ENCODE results near the gene BAIAP2L1.

BAIAP2L1 gene

DNA sequence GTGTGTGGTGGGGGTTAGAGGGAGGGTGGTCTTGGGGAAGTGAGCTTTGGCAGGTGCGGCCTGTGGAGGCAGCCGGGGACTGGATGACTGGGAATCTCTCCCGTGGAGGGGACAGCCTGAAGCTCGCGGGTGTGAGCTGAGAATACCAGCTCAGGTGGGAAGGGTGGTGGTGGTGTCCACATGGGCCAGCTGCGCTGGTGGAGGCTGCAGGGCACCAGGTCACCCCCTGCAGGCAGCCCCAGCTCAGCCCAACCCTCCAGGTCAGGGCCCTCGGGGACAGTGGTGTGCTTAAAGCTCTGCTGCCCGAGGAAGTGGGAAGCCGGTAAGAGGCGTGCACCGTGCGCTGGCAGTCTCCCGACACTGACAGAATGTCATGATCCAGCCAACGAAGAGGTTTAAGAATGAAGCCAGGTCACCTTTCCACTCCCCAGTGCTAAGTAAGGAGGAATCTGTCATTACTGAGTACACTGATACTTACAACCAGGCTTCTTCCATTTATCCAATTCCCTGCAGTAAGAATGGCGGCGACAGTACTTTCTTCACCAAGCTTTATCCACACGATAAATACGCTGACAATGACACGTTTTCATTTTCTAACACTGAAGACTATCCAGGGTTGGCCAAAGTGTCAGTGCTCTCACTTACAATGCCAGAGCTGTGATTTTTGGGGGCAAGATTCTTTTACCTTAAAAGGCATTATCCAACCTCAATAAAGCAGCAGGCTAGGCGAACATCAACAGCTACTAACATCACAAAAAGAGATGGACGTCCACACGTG, 99.0 kb downstream of the BAIAP2L1 start:
- TF ChIP-seq GATA2 (IDR thresholded peaks at IDR 0.05; ENCODE audit: low read depth, low read length) (no peak), GATA3 (IDR thresholded peaks at IDR 0.05; ENCODE audit: low read depth, low read length) (no peak)

DNA sequence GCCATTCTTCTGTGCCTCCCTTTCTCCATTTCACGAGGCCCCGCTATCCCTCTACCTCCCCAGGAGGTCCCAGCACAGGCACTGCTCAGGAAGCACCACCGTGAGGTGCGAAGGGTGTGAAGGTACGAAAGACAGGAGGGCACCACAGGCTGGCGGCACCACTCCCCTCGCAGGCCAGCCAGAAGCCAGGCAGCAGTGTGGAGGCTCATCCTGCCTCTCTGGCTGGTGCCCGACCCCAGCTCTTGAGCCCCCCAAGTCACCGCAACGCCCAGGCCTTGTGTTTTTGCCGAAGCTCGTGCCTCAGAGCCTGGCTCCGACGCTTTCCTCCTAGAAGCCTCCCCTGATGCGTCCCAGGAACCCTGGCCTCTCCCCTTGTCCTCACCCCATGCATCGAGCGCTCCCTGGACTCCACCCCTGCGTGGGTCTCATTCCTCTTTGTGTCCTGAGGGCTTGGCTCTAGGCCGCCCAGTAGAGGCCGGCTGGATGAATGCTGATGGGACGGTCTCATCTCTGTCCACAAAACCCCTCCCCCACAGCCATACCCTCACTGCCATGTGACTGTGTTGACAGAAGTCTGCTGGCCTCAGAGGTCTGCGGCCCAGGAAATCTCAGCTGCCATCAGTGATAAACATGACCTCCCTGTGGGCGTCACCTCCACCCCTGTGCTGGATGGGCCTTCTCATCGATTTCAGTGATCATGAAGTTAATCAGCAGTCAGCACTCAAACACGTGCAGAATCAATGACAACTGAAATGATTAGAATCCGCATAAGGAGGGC, 100.1 kb downstream of the BAIAP2L1 start:
- no peak for TF ChIP-seq GATA2 (IDR thresholded peaks at IDR 0.05; ENCODE audit: low read depth, low read length)
- TF ChIP-seq GATA3 (IDR thresholded peaks at IDR 0.05; ENCODE audit: low read depth, low read length): no peak

DNA sequence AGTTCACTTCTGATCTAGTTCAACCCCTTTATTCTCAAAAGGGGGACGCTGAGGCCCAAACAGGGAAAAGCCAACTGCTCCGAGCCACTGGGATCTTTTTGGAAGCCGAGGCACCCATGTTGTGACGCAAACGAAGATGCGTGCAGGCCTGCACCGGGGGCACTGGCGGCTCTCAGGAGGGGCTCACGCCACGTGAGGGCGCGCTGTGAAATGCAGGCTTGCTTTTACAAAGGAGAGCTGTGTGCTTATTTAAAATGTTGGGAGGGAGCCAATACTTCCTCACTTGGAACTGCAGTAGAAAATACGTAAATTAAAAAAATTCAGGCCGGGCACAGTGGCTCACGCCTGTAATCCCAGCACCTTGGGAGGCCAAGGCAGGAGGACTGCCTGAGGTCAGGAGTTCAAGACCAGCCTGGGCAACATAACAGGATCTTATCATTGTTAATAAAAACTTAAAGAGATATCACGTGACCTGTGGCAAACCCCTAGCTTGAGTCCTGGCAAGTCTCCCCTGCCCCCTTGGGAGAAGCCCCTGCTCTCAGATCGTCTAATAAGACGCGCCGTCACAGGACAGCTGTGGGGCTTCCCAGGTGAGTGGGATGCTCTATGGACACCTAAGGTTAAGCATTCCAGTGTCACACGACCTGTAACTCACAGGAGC, 103.1 kb downstream of the BAIAP2L1 start:
- TF ChIP-seq GATA2 (IDR thresholded peaks at IDR 0.05; ENCODE audit: low read depth, low read length) (no peak), GATA3 (IDR thresholded peaks at IDR 0.05; ENCODE audit: low read depth, low read length) (no peak)

DNA sequence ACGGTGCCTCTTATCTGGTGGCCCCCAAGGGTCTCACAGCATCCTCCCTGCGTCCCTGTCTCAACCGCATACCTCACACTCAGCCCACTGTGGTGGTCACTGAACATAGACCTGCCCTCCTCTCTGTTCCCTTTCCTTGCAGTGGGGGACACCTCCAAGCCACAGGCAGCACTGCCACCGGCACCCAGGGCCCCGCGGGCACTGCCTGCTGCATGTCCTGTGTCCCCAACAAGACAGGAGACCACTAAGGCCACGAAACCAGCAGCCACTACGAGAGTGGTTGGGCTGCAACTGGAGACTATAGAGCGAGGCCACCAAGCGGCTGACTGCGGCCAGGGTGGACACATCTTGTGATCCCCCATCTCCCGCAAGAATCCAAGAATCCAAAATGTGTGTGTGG, 104.1 kb downstream of the BAIAP2L1 start:
- no peak for TF ChIP-seq GATA2 (IDR thresholded peaks at IDR 0.05; ENCODE audit: low read depth, low read length)
- TF ChIP-seq GATA3 (IDR thresholded peaks at IDR 0.05; ENCODE audit: low read depth, low read length): no peak

DNA sequence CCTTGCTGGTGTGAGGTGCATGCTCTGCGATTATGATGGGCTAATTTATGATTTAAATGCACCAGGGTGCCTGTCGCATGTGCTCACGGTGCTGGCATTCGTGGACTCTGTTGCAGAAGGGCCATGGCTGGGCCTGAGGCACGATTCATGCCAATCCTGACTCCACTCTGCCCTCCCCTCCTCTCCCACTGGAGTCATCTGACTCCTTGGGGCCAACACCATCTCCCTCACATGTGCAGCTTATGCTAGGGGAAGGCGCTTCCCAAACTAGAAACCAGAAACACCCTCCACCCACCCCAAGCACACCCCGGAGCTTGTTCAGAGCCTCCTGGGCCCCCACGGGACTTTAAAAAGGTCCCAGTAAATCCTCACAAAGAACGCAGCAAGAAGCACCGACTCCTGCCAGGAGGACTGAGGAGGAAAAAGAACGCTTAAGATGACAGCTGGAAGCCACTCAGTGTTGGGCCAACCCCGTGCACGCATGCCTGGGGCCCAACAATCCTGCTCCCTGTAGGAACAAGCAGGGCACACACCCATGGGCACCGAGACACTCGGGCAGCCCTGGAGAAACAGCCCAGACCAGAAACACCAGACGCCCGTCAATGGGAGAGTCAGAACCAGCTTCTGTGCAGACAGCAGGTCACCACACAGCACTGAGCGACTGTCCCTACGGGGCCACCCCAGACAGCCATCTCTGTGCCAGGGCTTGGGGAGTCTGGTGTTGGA, 105.3 kb downstream of the BAIAP2L1 start:
- TF ChIP-seq GATA2 (IDR thresholded peaks at IDR 0.05; ENCODE audit: low read depth, low read length): no peak
- no peak for TF ChIP-seq GATA3 (IDR thresholded peaks at IDR 0.05; ENCODE audit: low read depth, low read length)

DNA sequence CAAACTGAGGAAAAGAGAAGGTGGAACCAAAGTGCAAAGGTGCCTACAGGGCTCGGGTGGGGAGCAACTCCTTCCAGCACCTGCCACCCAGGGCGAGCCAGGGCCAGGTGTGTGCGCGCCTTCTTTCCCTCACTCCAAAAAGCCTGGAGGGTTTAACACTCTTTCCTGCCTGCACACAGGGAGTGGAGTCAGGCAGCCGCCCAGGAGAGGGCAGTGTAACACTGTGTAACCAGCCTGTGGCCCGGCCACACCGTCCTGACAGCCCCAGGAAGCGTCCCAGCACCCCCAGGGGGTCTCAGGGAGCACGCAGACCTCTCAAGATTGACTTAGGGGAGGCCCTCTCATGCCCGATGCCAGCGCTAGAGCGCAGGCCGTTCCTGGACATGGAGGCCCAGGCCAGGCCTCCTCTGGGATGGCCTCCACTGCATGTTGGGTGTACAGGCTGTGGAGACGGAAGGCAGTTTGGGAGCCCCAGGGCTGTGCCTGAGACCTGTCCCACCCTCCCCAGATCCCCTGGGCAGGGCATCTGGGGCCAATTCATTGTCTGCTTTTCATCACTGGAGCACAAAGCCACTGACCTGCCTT, 106.0 kb downstream of the BAIAP2L1 start:
- no peak for TF ChIP-seq GATA3 (IDR thresholded peaks at IDR 0.05; ENCODE audit: low read depth, low read length)
- no peak for TF ChIP-seq GATA2 (IDR thresholded peaks at IDR 0.05; ENCODE audit: low read depth, low read length)

DNA sequence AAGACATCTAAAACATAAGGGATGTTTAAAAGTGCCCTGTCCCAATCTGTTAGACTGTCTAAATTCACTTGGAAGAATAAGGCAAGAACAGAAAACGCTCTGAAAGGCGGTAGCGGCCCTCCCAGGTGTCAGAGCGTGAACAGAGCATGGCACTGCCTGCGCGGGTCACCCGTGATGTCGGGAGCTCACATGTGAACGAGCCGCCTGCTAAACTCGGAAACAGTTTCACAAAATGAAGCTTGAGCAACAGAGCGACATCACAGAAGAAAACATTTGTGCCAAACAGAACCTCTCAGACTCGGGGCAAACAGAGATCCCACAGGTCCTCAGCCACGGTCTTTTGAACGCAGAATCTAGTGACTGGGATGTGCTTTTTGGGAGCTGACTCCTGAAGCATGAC, 106.6 kb downstream of the BAIAP2L1 start:
- TF ChIP-seq GATA3 (IDR thresholded peaks at IDR 0.05; ENCODE audit: low read depth, low read length) (no peak), GATA2 (IDR thresholded peaks at IDR 0.05; ENCODE audit: low read depth, low read length) (no peak)

DNA sequence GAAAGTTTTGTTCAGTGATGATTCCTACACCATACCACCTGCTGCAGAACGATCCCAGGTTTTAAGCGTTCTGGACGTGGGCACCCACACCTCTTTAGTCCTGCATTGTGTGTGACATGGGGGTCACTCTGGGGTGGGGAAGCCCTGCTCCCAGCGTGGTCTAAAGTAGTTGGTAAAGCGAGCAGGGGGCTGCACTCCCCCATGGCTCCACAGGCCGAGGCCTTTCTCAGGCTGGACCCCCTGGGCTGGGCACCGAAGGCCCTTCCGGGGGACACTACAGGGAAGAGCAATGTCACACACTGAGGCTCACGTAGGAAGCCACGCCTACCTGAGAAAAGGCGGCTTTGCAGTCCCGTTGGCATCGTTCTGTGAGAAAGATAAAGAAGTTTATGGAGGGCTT, 107.1 kb downstream of the BAIAP2L1 start:
- TF ChIP-seq GATA2 (IDR thresholded peaks at IDR 0.05; ENCODE audit: low read depth, low read length) (no peak), GATA3 (IDR thresholded peaks at IDR 0.05; ENCODE audit: low read depth, low read length) (no peak)

DNA sequence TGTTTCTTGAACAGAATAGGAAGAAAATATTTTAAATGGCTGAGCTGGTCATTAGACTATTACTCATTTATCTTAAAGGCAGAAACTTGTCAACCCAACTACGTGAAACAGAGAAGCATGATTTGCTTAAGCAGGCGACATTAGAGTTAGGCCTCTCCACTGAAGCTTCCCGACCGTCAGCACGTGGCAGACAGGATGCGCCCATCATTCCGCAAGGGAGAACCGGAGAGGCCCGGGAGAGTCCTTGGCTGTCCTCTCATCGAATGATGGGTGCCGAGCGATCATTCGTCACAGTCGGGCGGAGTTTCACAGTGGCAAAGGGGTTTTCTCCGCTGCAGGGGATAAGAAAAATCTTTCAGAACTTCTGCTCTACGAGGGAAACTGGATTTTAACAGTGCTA, 107.6 kb downstream of the BAIAP2L1 start:
- TF ChIP-seq GATA3 (IDR thresholded peaks at IDR 0.05; ENCODE audit: low read depth, low read length): no peak
- no peak for TF ChIP-seq GATA2 (IDR thresholded peaks at IDR 0.05; ENCODE audit: low read depth, low read length)

DNA sequence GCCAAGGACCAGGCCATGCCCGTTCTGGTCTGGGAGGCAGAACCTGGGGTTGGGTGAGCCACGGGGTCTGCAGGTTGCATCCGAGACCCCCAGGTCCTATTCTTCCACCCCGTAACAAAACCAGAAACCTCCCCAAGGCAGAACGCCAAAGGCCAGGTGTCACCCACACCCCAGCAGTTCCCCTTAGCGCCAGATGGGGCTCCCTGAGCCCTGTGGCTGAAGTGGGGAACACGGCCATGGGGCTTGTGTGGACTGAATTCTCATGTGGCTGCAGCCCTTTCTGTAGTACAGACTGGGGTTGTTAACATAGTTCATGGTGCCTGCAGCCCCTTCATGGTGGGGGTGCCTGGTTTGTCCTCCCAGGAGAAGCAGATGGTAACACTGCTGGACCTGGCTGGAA, 109.2 kb downstream of the BAIAP2L1 start:
- TF ChIP-seq GATA2 (IDR thresholded peaks at IDR 0.05; ENCODE audit: low read depth, low read length): no peak
- TF ChIP-seq GATA3 (IDR thresholded peaks at IDR 0.05; ENCODE audit: low read depth, low read length): no peak

DNA sequence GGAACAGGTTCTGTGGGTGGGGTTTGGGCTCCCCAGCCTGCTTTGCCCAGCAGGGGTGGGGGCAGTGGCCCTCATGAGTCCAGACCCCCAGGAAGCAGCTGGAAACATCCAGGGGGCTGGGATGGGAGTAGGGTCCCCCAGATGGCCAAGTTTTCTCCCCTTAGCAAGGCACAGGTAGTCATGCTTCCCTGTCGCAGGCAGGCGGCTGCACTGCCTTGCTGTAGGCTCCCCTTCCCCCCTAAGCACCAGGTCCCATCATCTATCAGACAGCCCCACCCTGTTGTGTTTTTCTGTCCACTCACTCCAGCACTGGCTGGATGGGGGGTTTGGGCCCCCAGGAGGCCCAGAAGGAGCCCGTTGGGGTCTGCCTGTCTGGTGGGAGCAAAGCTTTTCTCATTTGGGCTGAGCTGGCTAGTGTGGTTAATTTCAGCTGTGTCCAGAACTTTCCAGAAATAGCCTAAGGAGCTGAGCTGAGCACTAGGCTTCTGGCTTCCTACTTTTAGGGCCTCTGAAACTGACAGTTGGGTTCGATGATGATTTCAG, 111.5 kb downstream of the BAIAP2L1 start:
- no peak for TF ChIP-seq GATA2 (IDR thresholded peaks at IDR 0.05; ENCODE audit: low read depth, low read length)
- no peak for TF ChIP-seq GATA3 (IDR thresholded peaks at IDR 0.05; ENCODE audit: low read depth, low read length)

DNA sequence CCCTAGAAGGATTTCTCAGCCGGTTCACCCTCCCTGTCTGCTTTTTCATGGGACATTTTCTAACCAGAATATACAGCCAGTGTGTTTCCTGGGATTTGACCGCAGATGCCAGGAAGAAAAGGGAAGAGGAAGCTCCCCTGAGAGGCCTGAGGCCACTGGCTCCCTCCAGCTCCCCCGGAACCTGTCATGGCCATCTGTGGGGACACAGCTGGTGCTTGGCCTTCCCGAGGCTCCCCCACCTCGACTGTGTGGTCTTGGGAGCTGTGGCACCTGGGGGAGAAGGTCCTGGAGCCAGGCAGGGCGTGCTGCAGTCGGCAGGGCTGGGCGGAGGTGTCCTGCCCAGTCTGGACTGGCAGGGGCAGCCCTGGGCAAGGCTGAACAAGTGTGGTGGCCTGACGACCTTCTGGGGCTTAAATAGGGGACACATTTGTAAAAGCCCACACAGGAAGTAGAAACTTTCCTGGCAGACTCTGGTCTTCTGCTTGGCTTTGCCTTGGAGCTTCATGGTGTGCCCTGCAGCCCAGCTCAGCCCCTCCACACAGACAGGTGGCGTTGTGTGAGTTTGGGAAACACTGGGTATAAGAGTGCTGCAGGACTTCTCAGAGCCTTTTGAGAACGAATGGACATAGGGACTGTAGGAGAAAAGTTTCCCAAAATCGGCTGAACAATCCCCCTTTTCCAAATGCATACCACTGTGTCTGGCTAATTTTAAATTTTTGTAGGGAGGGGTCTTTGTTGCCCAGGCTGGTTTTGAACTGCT, 112.6 kb downstream of the BAIAP2L1 start:
- TF ChIP-seq GATA3 (IDR thresholded peaks at IDR 0.05; ENCODE audit: low read depth, low read length) (no peak), GATA2 (IDR thresholded peaks at IDR 0.05; ENCODE audit: low read depth, low read length) (no peak)
